ENCODE data around the gene MMP17.
"Not testable (repeated sequence)": the region's sequence is repeated elsewhere in the genome, so short reads cannot be mapped to it uniquely, and the experiment has no call there.

MMP17 gene

DNA sequence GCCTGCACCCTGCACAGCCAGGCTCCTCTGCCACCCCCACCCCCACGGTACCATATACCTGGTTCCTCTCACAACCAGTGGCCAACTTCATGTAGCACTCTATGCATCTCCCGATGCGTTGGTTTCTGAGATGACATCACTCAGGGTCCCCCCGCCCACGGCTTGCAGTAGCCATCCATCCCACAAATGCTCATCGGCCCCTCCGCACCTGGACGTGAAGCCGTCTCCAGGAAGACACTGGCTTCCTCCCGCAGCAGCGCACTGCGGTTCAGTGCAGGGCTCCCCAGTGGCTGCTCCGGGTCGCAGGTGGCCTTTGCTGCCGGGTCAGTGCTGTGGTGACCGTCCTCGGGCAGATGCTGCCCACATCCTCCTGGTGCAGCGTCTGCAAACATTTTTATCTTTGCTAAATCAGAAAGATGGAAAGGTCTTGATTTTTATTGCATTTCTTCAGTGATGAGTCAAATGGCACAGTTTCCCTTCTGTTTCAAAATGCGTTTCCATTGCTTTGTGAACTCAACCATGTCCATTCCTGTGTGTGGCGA, 27.5 kb upstream of the MMP17 start:
- no peak for DNase-seq

GRCh38 chr12:131801254-131801866, 26.8 kb upstream of the MMP17 start:
- no peak for DNase-seq

DNA sequence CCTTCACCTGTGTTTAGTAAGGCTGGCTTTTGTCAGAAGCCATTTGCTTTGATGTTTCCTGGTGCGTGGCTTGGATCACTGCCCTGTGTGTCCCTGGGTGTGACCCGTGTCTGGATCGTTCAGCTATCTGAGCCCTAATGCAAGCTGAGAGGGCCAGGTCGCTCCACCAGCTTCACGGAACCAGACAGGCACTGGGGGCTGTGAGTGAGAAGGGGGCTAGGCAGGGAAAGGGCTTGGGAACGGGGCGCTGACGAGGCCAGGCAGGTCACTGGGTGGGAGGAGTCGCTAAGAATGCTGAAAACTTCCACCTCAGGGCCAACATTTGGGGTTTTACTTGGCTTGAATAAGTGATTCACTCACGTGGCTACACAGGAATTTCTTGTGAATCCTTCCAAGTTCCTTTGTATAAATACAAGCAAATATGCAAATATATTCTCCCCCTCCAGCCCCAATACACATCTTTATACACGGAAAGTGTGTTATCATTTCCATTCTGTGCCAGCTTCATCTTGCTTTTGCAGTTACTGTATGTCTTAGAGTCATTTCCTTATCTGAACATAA, 24.2 kb upstream of the MMP17 start:
- DNase-seq, result peak; percentile 30 to 36

DNA sequence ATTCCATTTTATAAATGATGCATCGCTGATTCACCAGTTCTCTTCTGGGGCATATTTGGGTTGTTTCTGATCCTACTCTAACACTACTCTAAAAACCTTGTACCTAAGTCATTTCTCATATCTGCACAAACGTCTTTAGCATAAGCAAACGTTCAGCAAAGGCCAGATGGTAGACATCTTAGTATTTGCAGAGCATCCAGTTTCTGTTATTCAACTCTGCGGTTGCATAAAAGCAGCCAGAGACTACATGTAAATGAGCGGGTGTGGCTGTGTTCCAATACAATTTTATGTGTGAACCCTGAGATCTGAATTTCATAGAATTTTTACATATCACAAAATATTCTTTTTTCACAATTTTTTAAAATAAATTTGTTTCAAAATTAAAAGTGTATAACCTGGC, 22.8 kb upstream of the MMP17 start:
- DNase-seq, result no peak

DNA sequence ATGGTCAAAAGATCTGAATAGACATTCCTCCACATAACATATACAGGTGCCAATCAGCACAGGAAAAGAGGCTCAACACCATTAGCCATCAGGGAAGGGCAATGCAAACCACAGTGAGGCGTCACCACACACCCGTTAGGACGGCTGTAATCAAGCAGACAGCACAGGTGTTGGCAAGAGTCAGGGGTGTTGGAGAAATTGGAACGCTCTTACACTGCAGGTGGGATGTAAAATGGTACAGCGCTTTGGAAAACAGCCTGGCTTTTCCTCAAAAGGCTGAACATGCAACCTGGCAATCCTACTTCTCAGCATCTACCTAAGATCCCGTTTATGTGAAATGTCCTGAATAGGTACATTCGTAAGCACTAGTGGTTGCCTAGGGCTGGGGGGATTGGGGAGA, 21.5 kb upstream of the MMP17 start:
- no peak for DNase-seq

DNA sequence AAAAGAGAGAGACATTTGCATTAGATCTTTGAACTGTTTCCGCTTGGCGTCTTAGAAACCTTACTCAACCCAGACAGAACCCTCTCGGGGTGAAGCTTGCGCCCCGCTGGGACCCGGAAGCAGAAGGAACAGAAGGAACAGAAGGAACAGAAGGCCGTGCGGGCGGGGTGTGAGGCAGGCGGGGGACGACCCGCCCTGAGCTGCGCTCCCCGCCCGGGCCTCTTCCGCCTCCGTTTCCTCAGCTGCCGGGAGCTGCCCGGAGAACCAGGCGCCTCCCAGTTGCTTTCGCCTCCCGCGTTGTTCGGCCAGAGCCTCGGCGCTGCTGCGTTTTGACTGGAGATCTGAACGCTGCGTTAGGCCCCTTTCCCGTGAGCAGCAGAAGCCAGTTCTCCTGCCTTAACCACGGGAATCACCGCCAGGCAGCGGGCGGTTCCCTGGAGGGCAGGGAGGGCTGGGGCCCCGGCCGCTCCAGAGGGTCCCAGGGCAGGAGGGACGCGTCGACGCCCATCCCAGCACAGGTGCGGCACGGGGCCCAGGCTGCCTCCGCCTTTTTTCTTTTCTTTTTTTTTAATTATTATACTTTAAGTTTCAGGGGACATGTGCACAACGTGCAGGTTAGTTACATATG, 19.3 kb upstream of the MMP17 start:
- DNase-seq, result peak; percentile 34 to 39

DNA sequence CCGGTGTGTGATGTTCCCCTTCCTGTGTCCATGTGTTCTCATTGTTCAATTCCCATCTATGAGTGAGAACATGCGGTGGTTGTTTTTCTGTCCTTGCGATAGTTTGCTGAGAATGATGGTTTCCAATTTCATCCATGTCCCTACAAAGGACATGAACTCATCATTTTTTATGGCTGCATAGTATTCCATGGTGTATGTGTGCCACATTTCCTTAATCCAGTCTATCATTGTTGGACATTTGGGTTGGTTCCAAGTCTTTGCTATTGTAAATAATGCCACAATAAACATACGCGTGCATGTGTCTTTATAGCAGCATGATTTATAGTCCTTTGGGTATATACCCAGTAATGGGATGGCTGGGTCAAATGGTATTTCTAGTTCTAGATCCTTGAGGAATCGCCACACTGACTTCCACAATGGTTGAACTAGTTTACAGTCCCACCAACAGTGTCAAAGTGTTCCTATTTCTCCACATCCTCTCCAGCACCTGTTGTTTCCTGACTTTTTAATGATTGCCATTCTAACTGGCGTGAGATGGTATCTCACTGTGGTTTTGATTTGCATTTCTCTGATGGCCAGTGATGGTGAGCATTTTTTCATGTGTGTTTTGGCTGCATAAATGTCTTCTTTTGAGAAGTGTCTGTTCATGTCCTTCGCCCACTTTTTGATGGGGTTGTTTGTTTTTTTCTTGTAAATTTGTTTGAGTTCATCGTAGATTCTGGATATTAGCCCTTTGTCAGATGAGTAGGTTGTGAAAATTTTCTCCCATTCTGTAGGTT, 18.5 kb upstream of the MMP17 start:
- not testable (repeated sequence) for DNase-seq

DNA sequence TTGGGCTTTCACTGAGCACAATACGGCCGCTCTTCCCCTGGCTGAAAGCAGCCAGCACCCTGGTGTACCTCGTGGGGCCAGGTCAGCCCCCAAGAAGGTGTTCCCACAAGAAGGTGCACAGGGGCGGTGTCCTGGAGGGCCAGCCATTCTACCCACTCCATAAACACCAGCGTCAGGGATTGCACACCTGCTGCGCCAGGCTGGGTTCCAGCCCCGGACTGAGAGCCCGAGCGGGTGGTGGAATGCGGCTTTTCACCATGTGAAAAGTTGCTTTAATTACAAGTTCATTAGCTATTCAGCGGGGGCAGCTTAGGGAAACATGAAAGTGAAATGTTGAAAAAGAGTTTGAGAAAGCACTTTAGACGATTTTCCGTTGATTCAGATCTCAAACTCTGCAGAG, 17.5 kb upstream of the MMP17 start:
- DNase-seq, result no peak

DNA sequence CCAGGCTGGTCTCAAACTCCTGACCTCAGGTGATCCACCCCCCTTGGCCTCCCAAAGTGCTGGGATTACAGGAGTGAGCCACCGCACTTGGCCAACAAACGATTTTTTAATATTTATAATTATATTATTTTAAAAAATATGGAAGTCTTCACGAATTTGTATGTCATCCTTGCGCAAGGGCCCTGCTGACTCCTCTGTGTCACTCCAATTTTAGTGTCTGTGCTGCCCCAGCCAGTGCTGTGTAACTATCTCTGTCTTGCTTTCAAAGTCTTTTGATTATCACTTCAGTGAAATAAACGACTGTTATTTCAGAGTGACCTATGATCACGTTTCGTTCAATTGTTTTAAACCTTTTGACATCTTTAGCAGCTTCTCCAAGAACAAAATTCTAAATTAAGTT, 13.1 kb upstream of the MMP17 start:
- peak; percentile 20 to 25 for DNase-seq

- DNase-seq, result no peak
Observed at GRCh38 chr12:131816495-131816894, 11.7 kb upstream of the MMP17 start.

GRCh38 chr12:131817241-131817640, 11.0 kb upstream of the MMP17 start:
- no peak for DNase-seq

DNA sequence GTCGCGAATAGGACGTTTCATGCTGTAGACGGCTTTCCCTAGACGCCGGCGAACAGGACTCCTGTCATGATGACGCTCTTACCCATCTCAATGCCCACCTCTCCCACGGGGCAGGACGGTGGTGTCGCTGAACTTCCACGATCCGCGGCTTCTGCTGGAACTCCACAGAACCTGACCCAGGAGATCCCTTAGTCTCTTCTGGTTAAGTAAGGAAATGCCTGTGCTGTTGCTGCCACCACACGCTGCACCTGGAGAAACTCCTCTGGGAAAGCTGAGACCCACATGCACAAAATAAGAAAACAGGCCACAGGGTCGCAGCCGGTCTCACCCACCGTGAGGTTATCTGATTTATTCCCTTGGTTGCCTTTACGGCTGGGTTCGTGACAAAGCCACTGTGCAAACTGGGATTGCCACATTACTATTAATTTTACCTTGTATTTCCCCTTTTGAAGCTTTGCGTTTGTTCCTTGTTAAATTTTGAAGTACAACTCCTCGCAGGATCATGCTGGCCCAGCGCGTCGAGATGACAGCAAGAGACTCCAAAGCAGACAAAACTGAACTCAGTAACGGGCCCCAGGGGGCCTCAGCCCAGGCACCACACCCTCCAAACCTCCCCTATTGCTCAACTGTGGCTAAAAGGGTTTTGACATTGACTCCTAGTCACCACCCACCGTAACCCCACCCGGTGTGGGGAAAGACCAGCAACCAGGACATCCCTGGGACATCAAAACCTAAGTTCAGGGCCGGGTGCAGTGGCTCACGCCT, 9.2 kb upstream of the MMP17 start:
- peak; percentile 49 to 78 for DNase-seq

GRCh38 chr12:131824450-131824849, 3.7 kb upstream of the MMP17 start:
- DNase-seq, result no peak

- DNase-seq, result no peak
Observed at GRCh38 chr12:131825146-131825892, 2.9 kb upstream of the MMP17 start.

GRCh38 chr12:131826097-131826928, 1.9 kb upstream of the MMP17 start:
- no peak for DNase-seq

- peak in 1 of 2 donors; percentile 35 for DNase-seq
Observed at GRCh38 chr12:131828671-131829355, 620 bp downstream of the MMP17 start.

DNA sequence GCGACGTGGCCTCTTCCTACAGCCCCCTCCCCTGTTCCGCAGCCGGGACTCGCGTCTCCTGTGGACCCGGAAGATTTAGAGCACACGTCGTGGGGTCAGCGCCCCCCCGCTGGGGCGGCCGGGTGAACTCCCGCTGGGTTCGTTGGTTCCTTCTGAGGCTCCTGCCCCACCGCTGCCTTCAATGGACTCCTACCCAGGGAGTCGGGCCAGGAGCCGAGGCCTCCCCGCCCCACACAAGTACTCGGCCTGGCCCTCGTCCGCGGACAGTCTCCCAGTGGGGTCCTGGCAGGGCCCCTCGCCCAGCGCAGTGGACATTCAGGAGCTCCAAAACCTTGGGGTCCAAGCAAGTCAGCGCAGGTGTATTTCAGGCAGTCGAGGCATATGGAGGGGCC, 1.2 kb downstream of the MMP17 start:
- peak in 1 of 2 donors; percentile 30 for DNase-seq

DNA sequence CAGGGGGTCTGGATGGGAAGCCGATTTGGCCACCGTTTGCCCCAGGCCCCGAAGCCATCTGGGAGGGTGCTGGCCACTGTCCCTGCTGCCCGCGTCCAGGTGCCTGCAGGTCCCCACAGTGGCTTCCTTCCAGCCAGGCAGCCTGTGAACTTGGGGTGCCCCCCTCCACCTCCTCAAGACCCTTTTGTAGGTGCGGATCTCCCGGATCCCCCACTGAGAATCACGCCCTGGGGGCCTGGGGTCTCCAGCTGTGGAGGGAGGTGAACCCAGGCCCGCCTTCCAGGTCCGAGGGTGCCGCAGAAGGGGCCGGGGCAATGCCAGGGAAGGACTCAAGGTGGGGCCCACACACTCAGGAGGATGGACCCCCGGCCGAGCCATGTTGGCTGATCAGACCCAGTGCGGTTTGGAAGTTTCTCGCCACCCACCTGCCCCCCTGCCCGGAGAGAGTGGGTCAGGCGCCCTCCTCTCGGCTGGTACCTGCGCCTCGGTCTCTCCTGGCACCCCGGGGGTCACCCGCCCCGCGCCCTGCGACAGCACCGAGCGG, 1.7 kb downstream of the MMP17 start:
- DNase-seq, result no peak

DNA sequence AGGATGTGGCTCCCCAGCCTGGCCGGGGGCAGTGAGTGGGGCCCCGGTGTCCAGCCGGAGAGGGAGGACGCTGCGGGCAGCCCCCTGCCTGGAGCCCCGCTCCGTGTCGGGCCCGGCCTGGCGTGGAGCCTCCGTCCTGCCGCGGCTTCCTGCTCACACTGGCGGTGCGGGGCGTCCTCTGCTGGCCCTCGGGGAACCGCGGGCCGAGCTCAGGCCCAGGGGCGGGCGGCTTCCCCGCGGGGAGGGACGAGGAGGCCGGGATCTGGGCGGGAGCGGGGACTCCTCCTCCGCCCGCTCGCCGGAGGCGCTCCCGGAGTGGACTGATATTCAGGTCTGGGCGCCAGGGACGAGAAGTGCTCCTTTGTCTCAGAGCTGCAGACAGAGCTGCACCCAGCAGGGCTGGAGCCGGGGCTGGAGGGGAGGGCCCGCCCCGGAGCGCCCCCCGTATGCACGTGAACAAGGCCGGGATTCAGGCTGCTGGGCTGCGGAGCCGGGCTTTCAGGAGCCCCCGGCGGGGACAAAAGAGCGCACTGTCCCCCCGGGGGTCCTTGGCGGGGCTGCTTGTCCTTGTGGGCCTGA, 2.2 kb downstream of the MMP17 start:
- peak; percentile 66 to 86 for DNase-seq
